Panc1 (cell line): ENCODE measurements around the gene EXD3. TPM values are rescaled to one million over a fixed set of nuclear protein-coding genes. Genes with fewer than 3 reads are reported as not detected.

Source experiments
- ATAC-seq: fragments of 200-7000 bp; cut with Tn5 transposase; 2 replicates; pipeline ENCODE4 v1.9.1; 2020; ENCODE audit warnings: mild to moderate bottlenecking, moderate library complexity
- BruUV-seq: library from RNA; stranded (reverse); fragments of 400-500 nt; replicated peaks from 2 replicates; lab custom pipeline; 2021; lab: Mats Ljungman, UMichigan
- CTCF ChIA-PET: fragments of 300-600 bp; sonication (Branson Sonifier 250); formaldehyde crosslinking; loops from one replicate; lab custom pipeline; 2022; ENCODE audit warnings: antibody characterized with exemption; lab: Charles Lee
- POLR2A ChIA-PET: fragments of 300-600 bp; sonication (Branson Sonifier 250); formaldehyde crosslinking; loops from one replicate; lab custom pipeline; 2022; ENCODE audit warnings: antibody characterized with exemption; lab: Charles Lee
- DNase-seq: peaks from one replicate; pipeline ENCODE4 v3.0.0-alpha.2; 2010; ENCODE audit warnings: low read depth, low spot score
- H3K27ac ChIP-seq: 2 replicates; pipeline ENCODE4 v1.5.1; 2011; ENCODE audit warnings: mild to moderate bottlenecking, low read length, inconsistent platforms
- H3K27me3 ChIP-seq: fragments of 200-500 bp; sonication (Bioruptor generic); 2 replicates; pipeline ENCODE4 v1.6.0; 2014; ENCODE audit warnings: low read length, inconsistent platforms; ENCODE audit not compliant: control insufficient read depth, insufficient read depth
- H3K36me3 ChIP-seq: fragments of 200-500 bp; sonication (Bioruptor generic); 2 replicates; pipeline ENCODE4 v1.5.1; 2014; ENCODE audit warnings: inconsistent platforms, mild to moderate bottlenecking, low read length, moderate library complexity; ENCODE audit not compliant: control insufficient read depth, insufficient read depth
- H3K4me1 ChIP-seq: 2 replicates; pipeline ENCODE4 v1.5.1; 2011; ENCODE audit warnings: inconsistent platforms, mild to moderate bottlenecking, low read length, moderate library complexity; ENCODE audit not compliant: control insufficient read depth, insufficient read depth
- H3K4me3 ChIP-seq, 2 experiments: 2 replicates each; pipeline ENCODE4 v1.5.1; 2011 to 2012; ENCODE audit warnings: low read depth in 2 of 2, low read length in 2 of 2, mild to moderate bottlenecking in 2 of 2, inconsistent platforms in 1 of 2, moderate library complexity in 1 of 2
- H3K9me3 ChIP-seq: fragments of 200-500 bp; sonication (Bioruptor generic); 2 replicates; pipeline ENCODE4 v1.5.1; 2014; ENCODE audit warnings: low read depth, mild to moderate bottlenecking, inconsistent platforms, low read length, moderate library complexity; ENCODE audit not compliant: control insufficient read depth, insufficient read depth
- CTCF ChIP-seq: fragments of 450-650 bp; IDR thresholded peaks from 2 replicates; pipeline ENCODE4 v1.5.1; 2017; ENCODE audit warnings: mild to moderate bottlenecking
- POLR2AphosphoS5 ChIP-seq: IDR thresholded peaks from 2 replicates; pipeline ENCODE4 v1.6.1; 2012; ENCODE audit warnings: mild to moderate bottlenecking, low read depth, low read length, moderate library complexity
- REST ChIP-seq, 2 experiments: IDR thresholded peaks; 2 replicates each; pipeline ENCODE4 v1.6.1; 2011 to 2012; ENCODE audit warnings: low read depth in 2 of 2, control low read depth in 1 of 2, low read length in 1 of 2, mild to moderate bottlenecking in 1 of 2, moderate library complexity in 1 of 2; ENCODE audit not compliant: insufficient read depth in 1 of 2
- SIN3A ChIP-seq: IDR thresholded peaks from 2 replicates; pipeline ENCODE4 v1.6.1; 2012; ENCODE audit warnings: low read depth, mild to moderate bottlenecking, low read length, moderate library complexity, borderline replicate concordance; ENCODE audit not compliant: insufficient read depth
- TCF7L2 ChIP-seq: IDR thresholded peaks from 2 replicates; pipeline ENCODE4 v1.6.1; 2011; ENCODE audit warnings: mild to moderate bottlenecking, low read depth, low read length, inconsistent platforms
- in situ Hi-C: cut with HindIII; loops from 2 replicates; pipeline ENCODE4 v1.10.0; 2016; ENCODE audit warnings: low sequenced_read_pairs, low pct_unique_long_range_greater_than_20kb
- intact Hi-C: fragments of 100-400 bp; cut with micrococcal nuclease; formaldehyde crosslinking; loops from one replicate; pipeline ENCODE4 v1.10.0; 2022; ENCODE audit not compliant: unreplicated experiment
- total RNA-seq: library from RNA; stranded (reverse); gene quantifications from one replicate; pipeline ENCODE4 v1.2.1, GENCODE V29; 2021; ENCODE audit not compliant: unreplicated experiment

The EXD3 gene
- total RNA-seq, 1 experiment from 2014 or later: 9.2 TPM

- POLR2A ChIA-PET: no interaction called here
- Histone ChIP-seq H3K27ac (no peak overlapping the region), H3K9me3 (no peaks in the 10 kb centered on the region), H3K4me1 (peaks cover 3% of the 10 kb centered on the region), H3K27me3 (no peaks in the 10 kb centered on the region), H3K36me3 (no peaks in the 10 kb centered on the region), H3K4me3 (no peak overlapping the region)
- in situ Hi-C loops: no loop called here
- no TSS peak for BruUV-seq
- intact Hi-C loops: no loop called here
- CTCF ChIA-PET: no interaction called here
- DNase-seq (no peak), ATAC-seq (no peak)
- no peak for TF ChIP-seq POLR2AphosphoS5
- no peak for TF ChIP-seq TCF7L2
- TF ChIP-seq REST (IDR thresholded peaks at IDR 0.05; ENCODE audit: insufficient read depth in 1 of 2, low read depth in 2 of 2, low read length in 1 of 2): no peak
- no peak for TF ChIP-seq CTCF
- no peak for TF ChIP-seq SIN3A
Observed at GRCh38 chr9:137391411-137391754, 31.6 kb downstream of the EXD3 start.

DNA sequence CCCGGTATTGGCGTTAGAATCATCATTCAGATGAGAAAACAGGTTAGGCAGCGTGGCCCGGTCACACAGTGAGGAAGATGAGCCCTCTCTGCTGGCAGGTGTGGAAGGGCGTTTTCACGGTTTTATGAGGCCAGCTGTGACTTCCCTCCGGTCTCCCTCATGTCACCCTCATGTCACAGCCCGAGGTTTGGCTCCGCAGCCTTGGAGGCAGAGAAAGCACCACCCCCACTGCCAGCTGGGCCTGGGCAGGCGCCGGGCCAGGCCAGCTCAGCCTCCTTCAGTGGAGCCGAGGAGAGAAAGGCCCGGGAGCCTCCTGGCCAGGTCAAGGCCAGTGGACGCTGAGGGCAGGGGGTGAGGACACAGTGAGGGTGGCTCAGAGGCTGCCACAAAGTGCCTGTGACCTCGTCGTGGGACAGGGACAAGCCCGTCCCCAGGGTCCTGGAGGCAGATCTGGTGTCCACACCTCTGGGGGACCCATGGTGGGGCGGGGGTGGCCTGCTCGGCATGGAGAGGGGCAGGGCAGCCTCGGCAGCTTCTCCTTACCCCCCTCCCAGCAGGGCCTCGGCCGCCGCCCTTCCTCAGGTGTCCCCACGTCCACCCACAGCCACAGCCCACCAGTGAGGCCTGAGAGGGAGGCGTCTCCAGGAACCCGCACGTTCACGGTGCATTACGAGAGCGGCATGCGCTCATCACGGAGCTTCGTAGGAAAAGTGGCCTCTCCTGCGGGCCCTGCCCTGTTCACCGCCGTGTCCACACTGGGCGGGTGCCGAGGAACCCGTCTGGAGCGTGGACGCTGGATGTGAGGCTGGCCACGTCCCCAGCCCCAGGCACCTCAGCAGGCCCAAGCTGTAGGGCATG, 32.2 kb downstream of the EXD3 start:
- DNase-seq (no peak), ATAC-seq (peak; percentile 25; the same call in 1 of the 2 replicates)
- BruUV-seq: no TSS peak
- H3K27me3 ChIP-seq: no peaks in the 10 kb centered on the region
- CTCF ChIA-PET: no interaction called here
- no peak for TF ChIP-seq POLR2AphosphoS5
- no peak for TF ChIP-seq REST (IDR thresholded peaks at IDR 0.05; ENCODE audit: insufficient read depth in 1 of 2, low read depth in 2 of 2, low read length in 1 of 2)
- TF ChIP-seq CTCF: no peak
- intact Hi-C loops (no loop called here), in situ Hi-C loops (no loop called here)
- no peaks in the 10 kb centered on the region for H3K9me3 ChIP-seq
- POLR2A ChIA-PET: interaction anchor here (0.6 kb wide), 1 partner anchor 98 kb away, joined by 11 read pairs; no protein-coding TSS in a partner anchor
- no peaks in the 10 kb centered on the region for H3K4me1 ChIP-seq
- no peak overlapping the region for H3K4me3 ChIP-seq
- H3K36me3 ChIP-seq: no peaks in the 10 kb centered on the region
- H3K27ac ChIP-seq: no peak overlapping the region
